ENCODE data around the gene TRIM15. TPM values are rescaled to one million over a fixed set of nuclear protein-coding genes. Genes with fewer than 3 reads are reported as not detected.

Gene TRIM15
- total and polyA plus RNA-seq, 9 of the 15 experiments (the other 6 are each of a cell fraction or from before 2014, with no cell fraction given), result 0.06 to 2.6 (median 0.83) TPM

- TF ChIP-seq, protein P1, sequence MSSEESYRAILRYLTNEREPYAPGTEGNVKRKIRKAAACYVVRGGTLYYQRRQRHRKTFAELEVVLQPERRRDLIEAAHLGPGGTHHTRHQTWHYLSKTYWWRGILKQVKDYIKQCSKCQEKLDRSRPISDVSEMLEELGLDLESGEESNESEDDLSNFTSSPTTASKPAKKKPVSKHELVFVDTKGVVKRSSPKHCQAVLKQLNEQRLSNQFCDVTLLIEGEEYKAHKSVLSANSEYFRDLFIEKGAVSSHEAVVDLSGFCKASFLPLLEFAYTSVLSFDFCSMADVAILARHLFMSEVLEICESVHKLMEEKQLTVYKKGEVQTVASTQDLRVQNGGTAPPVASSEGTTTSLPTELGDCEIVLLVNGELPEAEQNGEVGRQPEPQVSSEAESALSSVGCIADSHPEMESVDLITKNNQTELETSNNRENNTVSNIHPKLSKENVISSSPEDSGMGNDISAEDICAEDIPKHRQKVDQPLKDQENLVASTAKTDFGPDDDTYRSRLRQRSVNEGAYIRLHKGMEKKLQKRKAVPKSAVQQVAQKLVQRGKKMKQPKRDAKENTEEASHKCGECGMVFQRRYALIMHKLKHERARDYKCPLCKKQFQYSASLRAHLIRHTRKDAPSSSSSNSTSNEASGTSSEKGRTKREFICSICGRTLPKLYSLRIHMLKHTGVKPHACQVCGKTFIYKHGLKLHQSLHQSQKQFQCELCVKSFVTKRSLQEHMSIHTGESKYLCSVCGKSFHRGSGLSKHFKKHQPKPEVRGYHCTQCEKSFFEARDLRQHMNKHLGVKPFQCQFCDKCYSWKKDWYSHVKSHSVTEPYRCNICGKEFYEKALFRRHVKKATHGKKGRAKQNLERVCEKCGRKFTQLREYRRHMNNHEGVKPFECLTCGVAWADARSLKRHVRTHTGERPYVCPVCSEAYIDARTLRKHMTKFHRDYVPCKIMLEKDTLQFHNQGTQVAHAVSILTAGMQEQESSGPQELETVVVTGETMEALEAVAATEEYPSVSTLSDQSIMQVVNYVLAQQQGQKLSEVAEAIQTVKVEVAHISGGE (CRISPR knock-in tag; IDR thresholded peaks at IDR 0.05), result peak in 2 of 3 experiments; percentile 88 to 97; a peak in 4 of 6 replicates
- TF ChIP-seq KLF13 (tag; IDR thresholded peaks at IDR 0.05; ENCODE audit: borderline replicate concordance, low read depth), result no peak
- TF ChIP-seq MAZ (CRISPR knock-in tag; conservative IDR thresholded peaks at IDR 0.05 in 1 of 2, IDR thresholded peaks at IDR 0.05 in 1 of 2), result peak in 1 of 2 experiments; percentile 54; a peak in 1 of 4 replicates
- TF ChIP-seq SPI1 (IDR thresholded peaks at IDR 0.05; ENCODE audit: borderline replicate concordance, low read depth, low read length), result peak; percentile 82
- 0 out of 2 replicates have a peak, but pooled peaks have one; percentile 13 for TF ChIP-seq EP300 (IDR thresholded peaks at IDR 0.05; ENCODE audit: low read length)
- 0 out of 2 replicates have a peak, but pooled peaks have one; percentile 29 for TF ChIP-seq DIDO1 (tag; IDR thresholded peaks at IDR 0.05; ENCODE audit: low read depth)
- TF ChIP-seq ZNF764 (CRISPR knock-in tag; IDR thresholded peaks at IDR 0.05; ENCODE audit: low read depth), result no peak
- TF ChIP-seq ZNF589 (CRISPR knock-in tag; IDR thresholded peaks at IDR 0.05; ENCODE audit: low read depth), result peak; percentile 77; the same call in 1 of the 2 replicates
- peak; percentile 39; the same call in 1 of the 2 replicates for TF ChIP-seq ZNF766 (CRISPR knock-in tag; conservative IDR thresholded peaks at IDR 0.05)
- no peak for TF ChIP-seq ZNF224 (CRISPR knock-in tag; IDR thresholded peaks at IDR 0.05)
- no peak for TF ChIP-seq HMGXB4 (CRISPR knock-in tag; IDR thresholded peaks at IDR 0.05)
- TF ChIP-seq, protein P2, sequence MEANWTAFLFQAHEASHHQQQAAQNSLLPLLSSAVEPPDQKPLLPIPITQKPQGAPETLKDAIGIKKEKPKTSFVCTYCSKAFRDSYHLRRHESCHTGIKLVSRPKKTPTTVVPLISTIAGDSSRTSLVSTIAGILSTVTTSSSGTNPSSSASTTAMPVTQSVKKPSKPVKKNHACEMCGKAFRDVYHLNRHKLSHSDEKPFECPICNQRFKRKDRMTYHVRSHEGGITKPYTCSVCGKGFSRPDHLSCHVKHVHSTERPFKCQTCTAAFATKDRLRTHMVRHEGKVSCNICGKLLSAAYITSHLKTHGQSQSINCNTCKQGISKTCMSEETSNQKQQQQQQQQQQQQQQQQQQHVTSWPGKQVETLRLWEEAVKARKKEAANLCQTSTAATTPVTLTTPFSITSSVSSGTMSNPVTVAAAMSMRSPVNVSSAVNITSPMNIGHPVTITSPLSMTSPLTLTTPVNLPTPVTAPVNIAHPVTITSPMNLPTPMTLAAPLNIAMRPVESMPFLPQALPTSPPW (CRISPR knock-in tag; IDR thresholded peaks at IDR 0.05), result peak; percentile 20; the same call in 1 of the 2 replicates
- TF ChIP-seq GABPB1 (CRISPR knock-in tag; IDR thresholded peaks at IDR 0.05), result peak; percentile 90
- peak; percentile 24; the same call in 1 of the 2 replicates for TF ChIP-seq ELF1 (tag; IDR thresholded peaks at IDR 0.05)
- TF ChIP-seq ETV6 (IDR thresholded peaks at IDR 0.05; ENCODE audit: borderline replicate concordance in 1 of 2, low read depth in 2 of 2, low read length in 1 of 2), result peak in 1 of 2 experiments; percentile 42; a peak in 1 of 4 replicates
- TF ChIP-seq ETV6 (CRISPR knock-in tag; IDR thresholded peaks at IDR 0.05; ENCODE audit: borderline replicate concordance), result no peak
- TF ChIP-seq ARID1B (IDR thresholded peaks at IDR 0.05), result peak; percentile 41
- TF ChIP-seq SMARCA4 (IDR thresholded peaks at IDR 0.05), result 0 out of 2 replicates have a peak, but pooled peaks have one; percentile 25
- no peak for TF ChIP-seq ZC3H8 (IDR thresholded peaks at IDR 0.05)
- no peak for TF ChIP-seq ZNF232 (CRISPR knock-in tag; IDR thresholded peaks at IDR 0.05)
- peak in 1 of 2 experiments; percentile 56; a peak in 1 of 4 replicates for TF ChIP-seq TRIM24 (IDR thresholded peaks at IDR 0.05)
Measured at GRCh38 chr6:30151580-30151979, 11.8 kb upstream of the TRIM15 start (continued).

Data from K562 (cell line).